ENCODE measurements around the gene TMEM271.

Gene TMEM271

DNA sequence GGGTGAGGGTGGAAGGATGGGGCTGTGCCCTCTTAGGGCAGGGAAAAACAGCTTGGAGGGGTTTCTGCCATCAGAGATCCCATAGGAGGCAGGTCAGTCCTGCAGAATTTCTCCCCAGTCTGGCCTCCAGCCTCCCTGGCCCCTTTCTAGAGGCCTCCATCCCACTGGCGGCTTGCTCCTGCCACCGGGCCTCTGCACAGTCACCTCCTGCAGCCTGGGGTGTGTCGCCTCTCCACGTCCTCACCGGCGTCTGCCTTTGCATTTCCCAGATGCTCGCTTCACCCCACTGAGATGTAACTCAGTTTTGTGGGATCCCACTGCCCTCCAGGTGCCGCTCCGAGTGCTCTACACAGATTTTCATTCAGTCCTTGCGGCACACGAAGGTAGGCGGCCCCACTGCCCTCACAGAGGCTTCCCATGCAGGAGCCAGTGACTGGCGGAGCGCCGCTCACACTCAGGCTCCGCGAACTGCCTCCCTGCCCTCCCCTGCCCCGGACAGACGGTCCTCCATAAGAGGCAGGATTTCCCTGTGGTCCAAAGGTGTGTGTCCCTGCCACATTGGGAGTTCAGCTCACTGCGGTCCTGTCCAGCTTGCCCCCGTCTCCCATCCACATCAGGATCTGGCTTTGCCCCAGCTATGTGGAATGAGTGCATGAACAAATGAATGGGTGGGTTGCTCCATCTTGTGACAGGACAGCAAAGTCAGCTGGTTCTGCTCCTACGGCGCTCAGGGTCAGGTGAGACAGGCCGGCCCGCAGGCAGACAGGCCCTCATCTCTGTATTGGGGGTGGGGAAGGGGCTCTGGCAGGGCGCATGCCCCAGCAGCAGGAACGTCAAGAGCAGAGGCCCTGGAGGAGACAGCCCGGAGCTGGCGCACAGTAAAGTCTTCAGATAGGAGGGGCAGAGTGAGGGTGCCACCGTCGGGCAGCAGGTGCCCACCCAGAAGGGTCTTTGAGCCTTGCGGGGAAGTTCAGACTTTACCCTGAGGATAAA lies 2.7 kb upstream of the TMEM271 start:
- POLR2A ChIA-PET = interaction anchor here (3.2 kb wide), 1 partner anchor 8 kb away, joined by 11 read pairs; no protein-coding TSS in a partner anchor
- no peak for DNase-seq (ENCODE audit: extremely low spot score)
- CTCF ChIA-PET = no interaction called here
- TF ChIP-seq LEF1 (IDR thresholded peaks at IDR 0.05; ENCODE audit: borderline replicate concordance) = no peak
- TF ChIP-seq ARNT (IDR thresholded peaks at IDR 0.05) = no peak
- no peak for TF ChIP-seq L3MBTL2 (conservative IDR thresholded peaks at IDR 0.05)
- TF ChIP-seq FOXM1 (IDR thresholded peaks at IDR 0.05; ENCODE audit: borderline replicate concordance) = no peak
- TF ChIP-seq CTBP1 (IDR thresholded peaks at IDR 0.05; ENCODE audit: borderline replicate concordance) = no peak
- TF ChIP-seq FOXA1 (IDR thresholded peaks at IDR 0.05) = no peak

DNA sequence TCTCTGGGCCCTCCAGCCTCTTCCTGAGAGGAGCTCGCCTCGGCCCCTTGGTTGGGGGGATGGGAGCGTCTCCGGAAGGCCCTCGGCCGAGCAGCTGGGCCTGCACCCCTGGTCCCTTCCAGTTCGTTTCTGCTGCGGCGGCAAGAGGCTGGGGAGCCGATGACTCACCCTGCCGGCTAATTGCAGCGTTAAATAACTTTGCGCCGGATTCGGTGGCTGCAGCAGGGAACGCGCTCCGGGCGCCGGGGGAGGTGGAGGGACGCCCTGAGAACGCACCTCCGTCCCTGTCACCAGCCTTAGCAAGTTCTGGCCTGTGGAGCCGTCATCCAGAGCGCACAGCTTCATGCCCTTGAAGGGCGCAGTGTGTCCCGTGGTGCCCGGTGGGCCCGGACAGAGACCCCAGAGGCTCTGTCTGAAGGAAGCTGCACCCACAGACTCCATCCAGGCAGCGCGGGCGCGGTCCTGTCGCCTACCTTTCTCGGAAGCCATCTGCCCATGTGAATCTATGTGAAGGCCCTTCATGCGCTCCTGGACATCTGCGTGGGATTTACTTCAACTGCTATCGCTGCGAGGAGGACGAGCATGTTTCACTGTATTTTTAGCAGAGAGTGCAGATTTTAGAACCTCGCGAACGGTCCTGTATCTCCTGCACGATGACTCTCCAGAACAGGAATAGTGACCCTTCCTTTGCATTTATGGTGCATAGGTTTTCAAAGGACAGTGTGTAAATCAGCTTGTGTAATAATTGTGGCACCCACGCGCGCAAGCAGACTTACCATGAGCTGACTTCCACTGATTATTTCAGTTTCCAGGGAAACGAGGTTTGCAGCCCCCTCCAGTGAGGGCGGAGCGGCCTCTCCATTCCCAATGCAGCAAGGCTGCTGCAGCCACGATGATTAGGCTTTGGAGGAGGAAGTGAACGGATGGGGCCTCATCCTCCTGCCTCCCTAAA lies 1.7 kb upstream of the TMEM271 start:
- TF ChIP-seq FOXM1 (IDR thresholded peaks at IDR 0.05; ENCODE audit: borderline replicate concordance) = no peak
- TF ChIP-seq L3MBTL2 (conservative IDR thresholded peaks at IDR 0.05) = no peak
- no peak for TF ChIP-seq ARNT (IDR thresholded peaks at IDR 0.05)
- TF ChIP-seq SP1 (IDR thresholded peaks at IDR 0.05) = no peak
- no peak for TF ChIP-seq HDGF (IDR thresholded peaks at IDR 0.05; ENCODE audit: borderline replicate concordance)
- TF ChIP-seq FOXK2 (IDR thresholded peaks at IDR 0.05) = no peak
- no peak for TF ChIP-seq NFRKB (IDR thresholded peaks at IDR 0.05)
- TF ChIP-seq CTBP1 (IDR thresholded peaks at IDR 0.05; ENCODE audit: borderline replicate concordance) = no peak
- TF ChIP-seq, protein P1, sequence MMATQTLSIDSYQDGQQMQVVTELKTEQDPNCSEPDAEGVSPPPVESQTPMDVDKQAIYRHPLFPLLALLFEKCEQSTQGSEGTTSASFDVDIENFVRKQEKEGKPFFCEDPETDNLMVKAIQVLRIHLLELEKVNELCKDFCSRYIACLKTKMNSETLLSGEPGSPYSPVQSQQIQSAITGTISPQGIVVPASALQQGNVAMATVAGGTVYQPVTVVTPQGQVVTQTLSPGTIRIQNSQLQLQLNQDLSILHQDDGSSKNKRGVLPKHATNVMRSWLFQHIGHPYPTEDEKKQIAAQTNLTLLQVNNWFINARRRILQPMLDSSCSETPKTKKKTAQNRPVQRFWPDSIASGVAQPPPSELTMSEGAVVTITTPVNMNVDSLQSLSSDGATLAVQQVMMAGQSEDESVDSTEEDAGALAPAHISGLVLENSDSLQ (IDR thresholded peaks at IDR 0.05) = no peak
- TF ChIP-seq FOXA1 (IDR thresholded peaks at IDR 0.05) = no peak
- DNase-seq (ENCODE audit: extremely low spot score) = no peak
- ChIA-PET CTCF (no interaction called here), POLR2A (interaction anchor here (0.6 to 3.2 kb wide), 4 partner anchors 9 to 104 kb away, joined by 3 to 11 read pairs (median 4); partner anchors contain the start of genes ATP5ME and MYL5)

DNA sequence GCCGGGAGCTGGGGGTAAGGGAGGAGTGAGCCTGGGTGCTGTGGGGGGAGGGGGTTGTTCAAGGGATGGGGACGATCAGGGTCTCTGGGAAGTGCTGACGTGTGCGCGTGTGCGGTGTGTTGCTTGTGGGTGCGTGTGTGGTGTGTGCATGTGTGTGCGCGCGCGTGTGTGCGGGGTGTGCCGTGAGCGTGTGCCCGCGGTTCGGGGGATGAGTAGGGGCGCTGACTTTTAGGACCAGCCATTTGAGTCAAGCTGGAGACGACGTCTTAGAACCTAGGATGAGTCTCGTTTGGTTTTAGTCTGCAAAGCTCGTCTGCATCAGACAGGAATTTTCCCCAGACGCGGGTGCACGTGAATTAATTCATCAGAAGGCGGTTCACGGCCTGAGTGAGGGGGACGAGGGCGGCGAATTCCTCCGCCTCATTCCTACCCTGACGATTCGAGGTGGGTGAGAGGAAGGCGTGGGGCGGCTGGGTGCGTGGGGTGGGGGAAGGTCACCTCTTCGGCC lies 950 bp upstream of the TMEM271 start:
- no peak for DNase-seq (ENCODE audit: extremely low spot score)
- POLR2A ChIA-PET = interaction anchor here (0.6 to 3.2 kb wide), 6 partner anchors 10 to 104 kb away, joined by 3 to 11 read pairs (median 3); partner anchors contain the start of genes ATP5ME and MYL5
- no peak for TF ChIP-seq L3MBTL2 (conservative IDR thresholded peaks at IDR 0.05)
- no peak for TF ChIP-seq SUZ12 (IDR thresholded peaks at IDR 0.05)
- TF ChIP-seq ARNT (IDR thresholded peaks at IDR 0.05) = no peak
- no peak for TF ChIP-seq TARDBP (IDR thresholded peaks at IDR 0.05)
- TF ChIP-seq, protein P1 (IDR thresholded peaks at IDR 0.05) = no peak
- no peak for TF ChIP-seq SP1 (IDR thresholded peaks at IDR 0.05)
- TF ChIP-seq LEF1 (IDR thresholded peaks at IDR 0.05; ENCODE audit: borderline replicate concordance) = no peak
- no peak for TF ChIP-seq FOXM1 (IDR thresholded peaks at IDR 0.05; ENCODE audit: borderline replicate concordance)
- no peak for TF ChIP-seq FOXK2 (IDR thresholded peaks at IDR 0.05)
- TF ChIP-seq HDGF (IDR thresholded peaks at IDR 0.05; ENCODE audit: borderline replicate concordance) = no peak
- TF ChIP-seq FOXA1 (IDR thresholded peaks at IDR 0.05) = no peak
- TF ChIP-seq NFRKB (IDR thresholded peaks at IDR 0.05) = no peak
- no peak for TF ChIP-seq CTBP1 (IDR thresholded peaks at IDR 0.05; ENCODE audit: borderline replicate concordance)
- TF ChIP-seq ZNF384 (IDR thresholded peaks at IDR 0.05) = no peak
- no peak for TF ChIP-seq ELF4 (IDR thresholded peaks at IDR 0.05)
- no peak for TF ChIP-seq BHLHE40 (IDR thresholded peaks at IDR 0.05; ENCODE audit: borderline replicate concordance)
- CTCF ChIA-PET = no interaction called here

- peak; percentile 59 for DNase-seq (ENCODE audit: extremely low spot score)
- CTCF ChIA-PET = no interaction called here
- POLR2A ChIA-PET = interaction anchor here (3.2 kb wide), 1 partner anchor 11 kb away, joined by 11 read pairs; no protein-coding TSS in a partner anchor
- no peak for TF ChIP-seq FOXA1 (IDR thresholded peaks at IDR 0.05)
- TF ChIP-seq, protein P1 (IDR thresholded peaks at IDR 0.05) = no peak
- no peak for TF ChIP-seq FOXK2 (IDR thresholded peaks at IDR 0.05)
- TF ChIP-seq ARNT (IDR thresholded peaks at IDR 0.05) = no peak
Measured at GRCh38 chr4:575281-576141, 584 bp downstream of the TMEM271 start.
